Activated T-helper 1 cell treated with anti-CD3 and anti-CD28 coated beads, Interleukin-2, amount 50 U/mL, for 16 hours (primary cell): ENCODE measurements around the gene ARMC7.
"Not testable (repeated sequence)": the region's sequence is repeated elsewhere in the genome, so short reads cannot be mapped to it uniquely, and the experiment has no call there.

Experiments used
- DNase-seq, 2 donors: peaks; one replicate each; pipeline ENCODE4 v3.0.0-alpha.2; 2020; ENCODE audit warnings: low read depth in 1 of 2, low spot score in 1 of 2

ARMC7 gene

GRCh38 chr17:75152523-75152921, 42.8 kb downstream of the ARMC7 start:
- DNase-seq = no peak

GRCh38 chr17:75152922-75153779, 43.4 kb downstream of the ARMC7 start:
- DNase-seq = no peak

- no peak for DNase-seq
Observed at GRCh38 chr17:75153780-75154194, 44.0 kb downstream of the ARMC7 start.

- peak; percentile 93 to 97 for DNase-seq
Observed at GRCh38 chr17:75154195-75155106, 44.7 kb downstream of the ARMC7 start, which contains the start of gene JPT1. Gene JPT1 (minus strand): TSS chr17:75154512. CDS start chr17:75154397, 115 bp downstream.

DNA sequence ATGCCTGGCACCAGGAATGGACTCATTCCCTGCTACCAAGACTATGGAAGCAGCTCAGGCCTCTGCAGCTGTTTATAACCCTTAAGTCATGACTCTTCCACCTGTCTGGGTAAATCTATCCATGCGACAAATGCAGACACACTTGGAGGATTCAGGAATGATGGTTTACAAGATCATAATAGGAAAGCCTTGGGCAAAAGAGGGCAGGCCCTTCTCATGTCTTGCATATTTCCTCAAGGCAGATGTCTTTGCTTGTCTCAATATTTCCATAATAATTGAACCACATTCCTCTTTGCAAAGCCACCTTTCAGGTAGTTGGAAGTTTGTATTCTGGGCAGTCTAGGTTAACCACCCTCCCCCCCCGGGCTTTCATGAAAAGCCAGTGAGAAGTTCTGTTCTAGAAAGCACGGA, 45.4 kb downstream of the ARMC7 start:
- no peak for DNase-seq

DNA sequence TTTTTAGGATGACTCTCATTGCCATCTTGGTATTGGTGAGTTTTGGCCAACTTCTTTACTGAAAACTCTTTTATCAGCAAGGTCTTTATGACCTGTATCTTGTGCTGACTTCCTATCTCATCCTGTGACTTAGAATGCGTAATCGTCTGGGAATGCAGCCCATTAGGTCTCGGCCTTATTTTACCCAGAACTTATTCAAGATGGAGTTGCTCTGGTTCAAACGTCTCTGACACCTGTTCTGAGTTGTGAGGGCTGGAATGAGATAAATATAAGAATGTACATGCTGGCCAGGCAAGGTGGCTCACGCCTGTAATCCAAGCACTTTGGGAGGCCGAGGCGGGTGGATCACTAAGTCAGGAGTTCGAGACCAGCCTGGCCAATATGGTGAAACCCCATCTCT, 48.7 kb downstream of the ARMC7 start:
- not testable (repeated sequence) for DNase-seq

DNA sequence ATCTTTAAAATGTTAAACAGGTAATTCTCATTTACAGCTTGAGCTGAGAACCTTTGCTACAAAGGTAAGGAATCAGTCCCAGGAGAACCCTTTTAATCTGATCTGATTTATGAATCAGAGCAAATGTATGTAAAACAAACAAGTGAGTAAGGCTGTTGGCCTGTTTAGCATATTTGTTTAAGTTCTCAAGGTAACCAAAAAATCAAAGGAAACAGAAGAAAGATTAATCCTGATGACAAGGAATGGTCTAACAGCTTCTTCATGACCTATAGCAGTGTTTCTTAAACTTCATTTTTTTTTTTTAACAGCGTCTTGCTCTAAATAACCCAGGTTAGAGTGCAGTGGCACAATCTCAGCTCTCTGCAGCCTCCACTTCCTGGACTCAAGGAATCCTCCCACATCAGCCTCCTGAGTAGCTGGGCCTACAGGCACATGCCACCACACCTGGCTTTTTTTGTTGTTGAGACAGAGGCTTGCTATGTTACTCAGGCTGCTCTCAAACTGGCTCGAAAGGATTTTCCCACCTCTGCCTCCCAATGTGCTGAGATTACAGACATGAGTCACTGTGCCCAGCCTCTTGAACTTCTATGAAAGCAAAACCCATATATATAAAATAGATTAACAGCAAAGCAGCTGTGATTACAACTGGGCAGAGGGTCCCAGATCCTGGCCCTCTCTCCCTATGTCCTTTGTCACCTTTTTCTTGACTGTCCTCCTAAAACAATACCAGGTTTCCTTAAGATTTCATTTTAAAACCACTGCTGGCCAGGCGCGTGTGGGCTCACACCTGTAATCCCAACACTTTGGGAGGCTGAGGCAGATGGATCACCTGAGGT, 49.6 kb downstream of the ARMC7 start:
- no peak for DNase-seq

- no peak for DNase-seq
Observed at GRCh38 chr17:75160211-75160610, 50.4 kb downstream of the ARMC7 start.

- DNase-seq = no peak
Observed at GRCh38 chr17:75163074-75163473, 53.3 kb downstream of the ARMC7 start.

DNA sequence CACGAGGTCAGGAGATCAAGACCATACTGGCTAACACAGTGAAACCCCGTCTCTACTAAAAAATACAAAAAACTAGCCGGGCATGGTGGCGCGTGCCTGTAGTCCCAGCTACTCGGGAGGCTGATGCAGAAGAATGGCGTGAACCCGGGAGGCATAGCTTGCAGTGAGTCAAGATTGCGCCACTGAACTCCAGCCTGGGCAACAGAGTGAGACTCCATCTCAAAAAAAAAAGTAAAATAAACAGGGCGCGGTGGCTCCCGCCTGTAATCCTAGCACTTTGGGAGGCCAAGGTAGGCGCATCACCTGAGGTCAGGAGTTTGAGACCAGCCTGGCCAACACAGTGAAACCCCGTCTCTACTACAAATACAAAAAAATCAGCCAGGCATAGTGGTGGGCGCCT, 54.8 kb downstream of the ARMC7 start:
- not testable (repeated sequence) for DNase-seq

DNA sequence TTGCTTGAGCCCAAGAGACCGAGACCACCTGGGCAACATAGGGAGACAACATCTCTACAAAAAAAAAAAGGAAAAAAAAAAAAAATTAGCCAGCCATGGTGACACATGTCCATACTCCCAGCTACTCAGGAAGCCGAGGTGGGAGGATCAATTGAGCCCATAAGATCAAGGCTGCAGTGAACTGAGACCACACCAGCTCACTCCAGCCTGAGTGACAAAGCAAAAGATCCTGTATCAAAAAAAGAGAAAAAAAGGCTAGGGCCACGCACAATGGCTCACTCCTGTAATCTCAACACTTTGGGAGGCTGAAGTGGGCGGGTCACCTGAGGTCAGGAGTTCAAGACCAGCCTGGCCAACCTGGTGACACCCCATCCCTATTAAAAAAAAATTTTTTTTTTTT, 59.2 kb downstream of the ARMC7 start:
- DNase-seq = no peak

DNA sequence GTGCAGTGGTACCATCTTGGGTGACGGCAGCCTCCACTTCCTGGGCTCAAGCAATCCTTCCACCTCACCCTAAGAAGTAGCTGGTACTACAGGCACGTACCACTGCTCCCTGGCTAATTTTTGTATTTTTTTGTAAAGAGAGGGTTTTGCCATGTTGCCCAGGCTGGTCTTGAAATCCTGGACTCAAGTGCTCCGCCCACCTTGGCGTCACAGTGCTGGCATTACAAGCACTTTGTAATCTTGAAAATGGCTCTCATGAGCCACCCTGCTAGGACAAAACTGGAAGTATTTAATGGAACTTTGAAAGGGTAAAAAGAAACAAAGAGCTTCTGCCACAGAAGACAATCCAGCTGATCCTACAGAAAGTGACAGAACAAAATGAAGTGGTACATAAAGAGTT, 63.8 kb downstream of the ARMC7 start:
- DNase-seq = no peak

GRCh38 chr17:75174996-75175395, 65.2 kb downstream of the ARMC7 start:
- DNase-seq = no peak

- DNase-seq = no peak
Observed at GRCh38 chr17:75176625-75177024, 66.9 kb downstream of the ARMC7 start.

- DNase-seq = no peak
Observed at GRCh38 chr17:75178453-75178852, 68.7 kb downstream of the ARMC7 start.
